Measurements from ENCODE around the gene STK38. TPM values are rescaled to one million over a fixed set of nuclear protein-coding genes. Genes with fewer than 3 reads are reported as not detected.

STK38 gene
- total RNA-seq, 1 experiment from 2014 or later, result 25.7 TPM

- H3K27me3 ChIP-seq (ENCODE audit: low read length), result no peaks in the 10 kb centered on the region
- H3K4me2 ChIP-seq (ENCODE audit: low read length), result peak overlapping the region; percentile 89
- H3K4me1 ChIP-seq (ENCODE audit: insufficient read depth, low read length), result peaks cover 46% of the 10 kb centered on the region
- H3K27ac ChIP-seq (ENCODE audit: low read length), result peak overlapping the region; percentile 75
- peaks cover 63% of the 10 kb centered on the region for H3K79me2 ChIP-seq (ENCODE audit: low read length)
- H3K9me3 ChIP-seq (ENCODE audit: low read length), result no peaks in the 10 kb centered on the region
- TF ChIP-seq, protein P1, sequence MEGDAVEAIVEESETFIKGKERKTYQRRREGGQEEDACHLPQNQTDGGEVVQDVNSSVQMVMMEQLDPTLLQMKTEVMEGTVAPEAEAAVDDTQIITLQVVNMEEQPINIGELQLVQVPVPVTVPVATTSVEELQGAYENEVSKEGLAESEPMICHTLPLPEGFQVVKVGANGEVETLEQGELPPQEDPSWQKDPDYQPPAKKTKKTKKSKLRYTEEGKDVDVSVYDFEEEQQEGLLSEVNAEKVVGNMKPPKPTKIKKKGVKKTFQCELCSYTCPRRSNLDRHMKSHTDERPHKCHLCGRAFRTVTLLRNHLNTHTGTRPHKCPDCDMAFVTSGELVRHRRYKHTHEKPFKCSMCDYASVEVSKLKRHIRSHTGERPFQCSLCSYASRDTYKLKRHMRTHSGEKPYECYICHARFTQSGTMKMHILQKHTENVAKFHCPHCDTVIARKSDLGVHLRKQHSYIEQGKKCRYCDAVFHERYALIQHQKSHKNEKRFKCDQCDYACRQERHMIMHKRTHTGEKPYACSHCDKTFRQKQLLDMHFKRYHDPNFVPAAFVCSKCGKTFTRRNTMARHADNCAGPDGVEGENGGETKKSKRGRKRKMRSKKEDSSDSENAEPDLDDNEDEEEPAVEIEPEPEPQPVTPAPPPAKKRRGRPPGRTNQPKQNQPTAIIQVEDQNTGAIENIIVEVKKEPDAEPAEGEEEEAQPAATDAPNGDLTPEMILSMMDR (conservative IDR thresholded peaks at IDR 0.05; ENCODE audit: low read depth, low read length), result no peak
- TF ChIP-seq EZH2 (IDR thresholded peaks at IDR 0.05; ENCODE audit: low read length, unreplicated experiment) (no peak), EZH2phosphoT487 (IDR thresholded peaks at IDR 0.05; ENCODE audit: borderline replicate concordance, low read length) (no peak)
- no TSS peak for BruUV-seq (replicated peaks)
- CTCF ChIA-PET, result no interaction called here
- peaks cover 56% of the 10 kb centered on the region for H4K20me1 ChIP-seq (ENCODE audit: low read length)
- H3F3A ChIP-seq (ENCODE audit: low read length, unreplicated experiment), result no peaks in the 10 kb centered on the region
- ATAC-seq (no peak), DNase-seq (peak; percentile 38)
- H2AFZ ChIP-seq (ENCODE audit: low read length), result no peak overlapping the region
- H3K9me2 ChIP-seq (replicated peaks; ENCODE audit: low read length), result no peaks in the 10 kb centered on the region
- POLR2A ChIA-PET (ENCODE audit: unreplicated experiment), result no interaction called here
- peak overlapping the region; percentile 88 for H3K4me3 ChIP-seq (ENCODE audit: low read length)
- H3K36me3 ChIP-seq (ENCODE audit: low read depth, low read length), result peaks cover 54% of the 10 kb centered on the region
- intact Hi-C loops (cut with micrococcal nuclease), result loop anchor here (1.0 to 2.0 kb wide), 4 partner anchors 18 to 172 kb away; partner anchors contain the start of genes KCTD20, PXT1 and STK38
- peak overlapping the region; percentile 97 for H3K9ac ChIP-seq (ENCODE audit: low read length)
These were observed 47.8 kb upstream of the STK38 start for GRCh38 chr6:36594816-36595643.

- TF ChIP-seq EZH2 (IDR thresholded peaks at IDR 0.05; ENCODE audit: low read length, unreplicated experiment) (no peak), EZH2phosphoT487 (IDR thresholded peaks at IDR 0.05; ENCODE audit: borderline replicate concordance, low read length) (no peak)
- TF ChIP-seq, protein P1 (conservative IDR thresholded peaks at IDR 0.05; ENCODE audit: low read depth, low read length), result no peak; the same call in 1 of the 2 replicates
- Histone ChIP-seq H4K20me1 (ENCODE audit: low read length) (peaks cover 48% of the 10 kb centered on the region), H3K9me3 (ENCODE audit: low read length) (no peaks in the 10 kb centered on the region), H3K4me3 (ENCODE audit: low read length) (peak within 1 kb of the TSS; percentile 88), H2AFZ (ENCODE audit: low read length) (peak within 1 kb of the TSS; percentile 89), H3K36me3 (ENCODE audit: low read depth, low read length) (peaks cover 46% of the 10 kb centered on the region), H3K4me2 (ENCODE audit: low read length) (peak within 1 kb of the TSS; percentile 89), H3K4me1 (ENCODE audit: insufficient read depth, low read length) (peaks cover 39% of the 10 kb centered on the region), H3K79me2 (ENCODE audit: low read length) (peaks cover 55% of the 10 kb centered on the region), H3K27me3 (ENCODE audit: low read length) (no peaks in the 10 kb centered on the region), H3K9ac (ENCODE audit: low read length) (peak within 1 kb of the TSS; percentile 97), H3F3A (ENCODE audit: low read length, unreplicated experiment) (no peaks in the 10 kb centered on the region), H3K9me2 (replicated peaks; ENCODE audit: low read length) (no peaks in the 10 kb centered on the region), H3K27ac (ENCODE audit: low read length) (peak within 1 kb of the TSS; percentile 75)
- ATAC-seq, result peak; percentile 92
- POLR2A ChIA-PET (ENCODE audit: unreplicated experiment), result no interaction called here
- CTCF ChIA-PET, result no interaction called here
- intact Hi-C loops (cut with micrococcal nuclease), result loop anchor here (1.0 to 2.0 kb wide), 4 partner anchors 17 to 171 kb away; partner anchors contain the start of genes KCTD20, PXT1 and STK38
- peak; percentile 98 for DNase-seq
- TSS peak; percentile 65 for BruUV-seq (replicated peaks)
These were observed 46.9 kb upstream of the STK38 start, which contains the start of gene SRSF3 for GRCh38 chr6:36594029-36594815. TSS of gene SRSF3 (plus strand) at chr6:36594362. CDS start at chr6:36596763, 2,401 bp downstream.
